ENCODE results near the gene SLC25A13. TPM values are rescaled to one million over a fixed set of nuclear protein-coding genes. Genes with fewer than 3 reads are reported as not detected.

The SLC25A13 gene
- total RNA-seq, 1 experiment from 2014 or later = 71.7 TPM

- Histone ChIP-seq H2BK20ac (ENCODE audit: low read depth, low read length, poor library complexity, severe bottlenecking) (no peak overlapping the region), H4K91ac (ENCODE audit: insufficient read length, low read depth, low read length) (no peak overlapping the region), H2BK120ac (ENCODE audit: low read depth, low read length, poor library complexity, severe bottlenecking) (no peak overlapping the region), H3K27me3 (ENCODE audit: insufficient read depth, low read length) (no peaks in the 10 kb centered on the region), H3K79me2 (ENCODE audit: insufficient read depth, low read length) (no peaks in the 10 kb centered on the region), H3K9ac (ENCODE audit: extremely low read depth, insufficient read length, low read length) (no peak overlapping the region), H3K56ac (ENCODE audit: insufficient read length, low read depth, low read length) (no peak overlapping the region), H3K27ac (ENCODE audit: insufficient read length, low read depth, low read length) (no peak overlapping the region), H3K79me1 (ENCODE audit: insufficient read depth, low read depth, low read length, poor library complexity, severe bottlenecking) (no peaks in the 10 kb centered on the region), H2AK5ac (ENCODE audit: insufficient read length, low read length) (no peak overlapping the region), H3K4ac (ENCODE audit: low read depth, low read length) (no peak overlapping the region), H4K5ac (ENCODE audit: insufficient read length, low read depth, low read length) (no peak overlapping the region), H3K4me1 (ENCODE audit: insufficient read depth, low read length) (no peaks in the 10 kb centered on the region), H2BK5ac (ENCODE audit: insufficient read length, low read length) (no peak overlapping the region), H3T11ph (ENCODE audit: low read length) (no peak overlapping the region), H4K8ac (replicated peaks; ENCODE audit: insufficient read length, low read depth, low read length) (no peak overlapping the region), H3K23ac (ENCODE audit: insufficient read length, low read depth, low read length) (no peak overlapping the region), H3K14ac (ENCODE audit: insufficient read depth, low read length) (no peak overlapping the region), H2BK15ac (ENCODE audit: low read depth, low read length) (no peak overlapping the region), H2BK12ac (ENCODE audit: insufficient read length, low read depth, low read length) (no peak overlapping the region), H3K4me2 (ENCODE audit: insufficient read depth, insufficient read length, low read length) (no peak overlapping the region), H3K9me3 (ENCODE audit: control insufficient read depth, low read depth, low read length) (no peaks in the 10 kb centered on the region), H2AFZ (ENCODE audit: low read length) (no peak overlapping the region), H4K20me1 (ENCODE audit: control insufficient read depth, insufficient read depth, insufficient read length) (no peaks in the 10 kb centered on the region), H3K18ac (ENCODE audit: insufficient read length, low read depth, low read length) (no peak overlapping the region), H3K23me2 (ENCODE audit: insufficient read length, low read depth, low read length, poor library complexity, severe bottlenecking) (no peaks in the 10 kb centered on the region)
- no CpG with 5 or more reads among the region's 3 CpGs for WGBS (ENCODE audit: extremely low coverage, insufficient read length, low lambda C conversion rate)
- Mint-ChIP-seq H3K9me3 (no peaks in the 10 kb centered on the region), H3K4me1 (no peaks in the 10 kb centered on the region), H3K4me3 (no peak overlapping the region), H3K27me3 (ENCODE audit: low read depth) (no peaks in the 10 kb centered on the region), H3K27ac (no peak overlapping the region), H3K36me3 (ENCODE audit: insufficient read depth in 1 of 3, low read depth in 3 of 3) (peaks cover 5 to 27% (median 21%) of the 10 kb centered on the region in 3 experiments; a peak in 5 of 7 replicates)
- no peak for TF ChIP-seq CTCF (conservative IDR thresholded peaks at IDR 0.05)
- DNase-seq = no peak
Observed at GRCh38 chr7:96161897-96162296, 160.0 kb downstream of the SLC25A13 start.

Data from H9 (cell line).